NCI-H774 (cell line): ENCODE results near the gene ERFE.

Experiments used
- DNase-seq: peaks from one replicate; lab custom pipeline; 2025; lab: John Stamatoyannopoulos, UW

ERFE gene

DNA sequence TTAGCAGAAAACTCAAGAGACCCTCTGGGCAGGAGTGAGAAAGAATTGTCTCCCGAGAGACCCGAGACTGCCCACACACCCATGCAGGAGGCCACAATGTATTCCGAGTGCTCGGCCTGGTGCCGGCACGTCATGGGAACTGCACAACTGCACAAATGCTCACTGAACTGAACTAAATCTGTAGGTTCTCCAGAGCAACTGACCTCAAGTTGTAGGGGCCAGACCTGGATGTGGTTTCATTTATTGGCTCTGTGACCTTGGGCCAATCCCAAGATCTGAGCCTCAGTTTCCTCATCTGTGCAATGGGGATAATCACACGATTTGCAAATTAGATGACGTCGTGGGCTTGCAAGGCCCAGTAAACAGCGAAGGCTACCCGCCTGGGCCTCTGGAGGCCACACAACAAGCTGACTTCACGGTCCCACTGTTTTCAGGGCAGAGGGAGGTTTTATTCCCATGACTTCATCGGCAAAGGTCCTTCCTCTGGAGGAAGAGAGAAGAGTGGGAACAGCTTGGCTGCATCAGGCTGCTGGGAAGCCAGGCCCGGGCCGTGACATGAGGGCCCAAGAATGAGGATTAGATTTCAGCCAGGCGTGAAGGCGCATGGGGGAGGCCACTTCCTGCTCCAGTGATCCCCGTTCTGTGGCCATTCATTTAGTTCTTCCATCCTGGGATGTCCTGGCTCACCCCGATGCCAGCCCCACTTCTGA, 3.6 kb upstream of the ERFE start:
- DNase-seq = no peak

DNA sequence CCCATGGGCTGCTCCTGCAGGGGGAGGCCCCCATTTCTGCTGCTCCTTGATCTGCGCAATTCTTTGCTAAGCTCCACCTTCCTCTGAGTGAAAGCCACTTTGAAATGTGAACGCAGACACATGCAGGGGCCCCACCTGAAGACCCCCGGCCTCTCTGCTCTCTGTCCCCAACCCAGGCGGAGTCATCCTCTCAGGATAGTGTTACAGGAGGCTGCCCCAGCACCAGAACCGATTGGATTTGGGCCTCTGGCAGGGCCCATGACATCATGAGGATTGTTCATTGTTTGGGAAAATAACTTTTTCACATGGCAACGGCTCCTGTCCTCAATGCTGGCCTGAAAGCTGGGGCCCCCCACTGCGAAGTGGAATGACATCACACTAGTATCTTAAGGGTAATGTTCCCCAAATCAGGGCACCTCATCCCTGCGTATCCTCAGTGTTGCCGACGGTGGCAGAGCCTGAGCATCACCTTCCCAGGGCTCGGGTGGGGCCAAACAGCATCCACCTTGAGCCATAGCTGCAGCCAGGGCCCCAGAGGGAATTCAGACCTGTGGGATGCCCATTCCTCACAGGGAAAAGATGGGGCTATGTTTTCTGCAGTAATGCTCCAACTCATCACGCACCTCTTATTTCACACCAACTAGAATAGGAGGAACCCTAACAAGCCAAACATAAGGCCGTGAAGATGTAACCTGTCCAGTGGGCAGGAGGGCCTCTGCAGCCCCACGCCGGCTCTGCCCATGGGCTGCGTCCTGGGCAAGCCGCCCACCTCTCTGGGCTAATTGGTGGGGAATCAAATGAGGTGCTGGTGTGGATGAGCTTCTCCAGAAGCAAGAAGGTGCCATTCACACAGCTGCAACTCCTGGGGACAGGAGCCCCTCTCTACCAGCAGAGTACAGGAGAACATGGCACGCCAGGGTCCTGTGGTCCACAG, 2.7 kb upstream of the ERFE start:
- no peak for DNase-seq

DNA sequence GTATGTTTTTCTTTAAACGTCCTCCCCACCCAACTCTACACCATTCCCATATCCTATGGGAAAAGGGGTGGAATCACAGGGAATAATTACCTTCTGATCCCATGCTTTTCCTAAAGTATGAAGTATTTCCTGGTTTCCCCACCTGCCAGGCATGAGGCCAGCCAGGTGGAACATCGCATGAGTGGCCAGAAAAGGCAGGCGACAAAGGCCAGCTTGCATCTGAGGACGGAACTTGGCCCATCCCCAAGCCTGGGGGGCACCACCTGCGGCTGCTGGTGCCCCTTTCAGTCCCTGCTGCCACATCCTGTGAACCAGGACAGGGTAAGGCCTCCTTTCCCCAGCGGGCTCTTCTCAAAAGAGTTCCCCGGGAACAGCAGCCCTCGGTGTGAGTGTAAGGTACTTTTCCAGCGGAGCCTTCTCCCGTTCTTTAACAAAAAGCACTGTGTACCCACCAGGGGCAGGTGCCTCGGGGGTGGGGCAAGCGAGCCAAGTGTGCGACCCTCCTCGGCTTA, 1.2 kb upstream of the ERFE start:
- DNase-seq = no peak

DNA sequence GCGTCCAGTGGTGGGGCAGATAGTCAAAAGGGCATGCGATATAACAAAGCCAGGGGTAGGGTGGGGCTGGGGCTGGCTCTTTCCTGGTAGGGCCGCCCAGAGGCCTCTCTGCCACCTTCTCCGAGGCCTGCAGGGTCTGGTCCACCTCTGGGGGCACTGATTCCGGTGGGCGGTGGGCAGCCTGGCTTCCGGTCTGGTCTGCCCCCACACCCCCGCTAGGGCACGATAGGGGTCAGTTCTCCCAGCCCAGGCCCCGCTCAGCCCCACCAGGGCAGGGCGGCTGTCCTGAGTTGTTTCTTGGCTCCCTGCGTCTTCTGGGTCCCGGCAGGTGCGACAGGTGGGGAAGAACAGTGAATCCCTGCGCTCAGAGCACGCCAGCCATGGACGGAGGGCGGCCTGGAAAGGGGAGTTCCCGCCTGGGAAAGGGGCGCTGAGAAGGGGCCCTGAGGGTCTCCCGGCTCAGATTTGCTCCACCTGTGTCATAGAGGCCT, 707 bp upstream of the ERFE start:
- DNase-seq = no peak

DNA sequence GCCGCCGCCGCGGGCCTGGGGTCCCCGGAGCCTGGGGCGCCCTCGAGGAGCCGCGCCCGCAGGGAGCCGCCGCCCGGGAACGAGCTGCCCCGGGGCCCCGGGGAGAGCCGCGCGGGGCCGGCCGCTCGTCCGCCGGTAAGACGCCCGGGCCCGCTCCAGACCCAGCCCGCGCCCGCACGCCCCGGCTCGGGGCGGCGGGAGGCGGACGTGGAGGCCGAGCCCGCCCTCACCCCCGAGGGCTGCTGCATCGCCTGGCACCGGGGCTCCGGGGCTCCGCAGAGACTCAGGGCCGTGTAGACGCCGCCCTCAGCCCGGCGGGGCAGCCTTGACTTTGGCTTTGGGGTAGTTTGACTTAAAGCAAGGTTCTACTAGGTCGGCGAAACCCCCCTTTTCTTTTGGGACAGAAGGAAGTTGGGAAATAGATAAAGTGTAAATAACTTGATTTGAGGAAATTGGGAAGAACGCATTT, 335 bp downstream of the ERFE start:
- DNase-seq = no peak

DNA sequence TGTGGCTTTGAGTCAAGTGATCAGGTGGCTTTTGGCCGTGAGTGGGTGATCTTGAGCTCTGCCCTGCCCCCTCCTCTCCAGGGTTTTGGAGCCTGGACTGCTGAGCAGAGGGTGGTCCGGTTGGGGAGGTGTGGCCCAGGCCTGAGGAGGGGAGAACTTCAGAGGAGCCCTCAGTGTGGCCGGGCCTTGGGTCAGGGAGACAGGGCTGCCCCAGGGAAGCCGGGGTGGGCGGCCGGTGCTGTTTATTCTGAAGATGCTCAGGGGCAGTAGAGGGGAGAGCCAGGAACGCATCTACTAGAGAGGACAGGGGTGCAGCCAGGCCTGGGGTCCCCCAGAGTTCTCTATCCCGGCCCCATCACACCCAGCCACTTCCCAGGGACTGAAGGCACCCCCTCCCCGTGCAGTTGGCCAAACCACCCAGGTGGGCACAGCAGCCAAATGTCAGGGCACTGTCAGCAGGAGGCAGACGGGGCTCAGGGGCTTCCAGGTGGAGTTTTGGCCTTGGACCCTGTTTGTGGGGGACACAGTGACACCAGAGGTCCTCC, 963 bp downstream of the ERFE start:
- DNase-seq = no peak

DNA sequence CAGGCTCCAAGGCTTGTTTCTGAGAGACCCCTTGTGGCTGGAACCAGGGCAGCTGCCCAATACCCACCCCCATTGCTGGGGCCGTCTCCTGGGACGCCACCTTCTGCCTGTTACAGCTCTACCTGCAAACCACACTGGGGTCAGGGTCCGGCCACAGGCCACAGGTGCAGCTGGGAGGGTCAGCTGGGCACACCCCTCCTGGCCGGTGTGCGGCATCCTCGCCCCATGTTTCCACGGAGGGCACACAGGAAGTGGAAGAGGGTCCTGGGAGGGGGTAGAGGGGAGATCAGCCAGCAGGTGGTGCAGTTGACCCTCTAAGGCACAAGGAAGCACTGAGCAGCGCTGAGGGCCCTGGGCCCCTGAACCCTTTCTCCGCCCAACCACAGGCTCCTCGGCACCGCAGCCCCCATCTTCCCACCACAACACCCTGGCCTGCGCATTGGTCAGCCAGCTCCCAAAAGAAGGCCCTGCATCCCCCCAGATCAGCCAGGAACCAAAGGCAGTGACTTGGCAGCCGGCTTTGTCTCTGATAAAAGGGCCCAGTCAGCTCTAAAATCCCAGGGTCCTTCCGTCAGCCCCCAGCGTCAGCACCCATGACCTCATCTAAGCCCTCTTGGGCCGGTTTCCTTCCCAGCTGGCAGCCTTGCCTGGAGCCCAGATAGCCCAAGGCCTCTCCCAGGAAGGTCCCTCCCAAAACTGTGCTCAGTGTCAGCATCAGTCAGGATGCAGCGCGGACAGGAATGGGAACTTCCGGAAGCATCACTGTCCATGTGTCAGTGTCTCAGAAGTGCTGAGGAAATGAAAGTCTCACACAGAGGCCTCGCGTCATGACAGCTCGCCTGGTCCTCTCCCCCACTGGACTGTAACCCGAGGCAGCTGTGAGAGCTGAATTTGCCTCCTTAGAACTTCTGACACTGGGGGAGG, 1.7 kb downstream of the ERFE start:
- no peak for DNase-seq

DNA sequence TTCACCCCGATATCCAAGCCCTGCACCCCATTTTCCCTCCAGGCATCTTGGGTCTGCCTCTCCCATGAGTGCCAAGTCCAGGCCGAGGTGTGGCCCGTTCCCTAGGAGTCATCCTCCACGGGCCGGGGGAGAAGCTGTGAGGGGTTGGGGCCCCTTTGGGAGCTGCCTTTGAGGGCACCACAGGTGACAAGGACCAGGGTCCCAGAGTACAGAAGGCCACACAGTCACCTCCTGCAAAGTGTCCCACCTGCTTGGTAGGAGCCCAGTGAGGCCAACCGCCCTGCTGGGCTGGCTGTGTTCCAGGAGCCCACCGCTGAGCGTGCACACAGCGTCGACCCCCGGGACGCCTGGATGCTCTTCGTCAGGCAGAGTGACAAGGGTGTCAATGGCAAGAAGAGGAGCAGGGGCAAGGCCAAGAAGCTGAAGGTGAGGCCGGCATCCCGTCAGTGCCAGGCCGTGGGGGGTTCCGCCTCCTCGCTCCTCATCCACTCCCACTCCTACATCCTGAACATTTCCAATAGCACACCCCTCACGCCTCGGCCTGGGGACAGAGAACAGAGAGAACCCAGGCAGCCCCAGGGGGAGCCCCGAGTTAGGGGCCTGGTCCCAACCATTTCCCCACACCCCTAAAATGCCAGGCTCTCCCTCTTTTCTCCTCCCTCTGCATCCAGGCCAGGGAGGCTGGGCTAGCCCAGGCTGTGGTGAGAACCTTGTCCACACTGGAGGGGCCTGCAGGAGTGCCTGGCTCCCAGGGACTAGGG, 2.7 kb downstream of the ERFE start:
- no peak for DNase-seq

DNA sequence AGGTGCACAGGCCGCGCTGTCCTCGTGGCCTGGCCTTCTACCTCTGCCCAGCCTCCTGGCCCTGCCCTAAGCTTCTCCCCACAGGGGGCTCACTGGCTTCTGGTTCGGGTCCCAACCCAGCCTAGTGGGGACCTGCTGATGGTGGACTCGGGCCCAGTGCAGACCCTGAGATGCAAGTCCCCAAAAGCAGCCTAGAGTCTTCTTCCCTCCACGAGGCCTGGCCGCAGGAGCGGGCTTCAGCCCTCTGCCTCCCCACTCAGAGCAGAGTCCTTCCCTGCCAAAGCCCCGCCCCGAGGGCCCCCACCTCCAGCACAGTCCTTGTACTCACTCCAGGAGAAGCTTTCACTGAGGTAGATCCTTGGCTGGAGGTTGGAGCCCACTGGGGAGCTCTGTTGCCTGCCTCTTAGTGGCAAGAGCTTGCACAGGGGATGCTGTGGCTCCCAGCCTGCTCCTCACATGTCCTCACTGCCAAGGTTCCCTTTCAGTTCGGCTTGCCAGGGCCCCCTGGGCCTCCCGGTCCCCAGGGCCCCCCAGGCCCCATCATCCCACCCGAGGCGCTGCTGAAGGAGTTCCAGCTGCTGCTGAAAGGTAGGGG, 3.6 kb downstream of the ERFE start:
- no peak for DNase-seq

DNA sequence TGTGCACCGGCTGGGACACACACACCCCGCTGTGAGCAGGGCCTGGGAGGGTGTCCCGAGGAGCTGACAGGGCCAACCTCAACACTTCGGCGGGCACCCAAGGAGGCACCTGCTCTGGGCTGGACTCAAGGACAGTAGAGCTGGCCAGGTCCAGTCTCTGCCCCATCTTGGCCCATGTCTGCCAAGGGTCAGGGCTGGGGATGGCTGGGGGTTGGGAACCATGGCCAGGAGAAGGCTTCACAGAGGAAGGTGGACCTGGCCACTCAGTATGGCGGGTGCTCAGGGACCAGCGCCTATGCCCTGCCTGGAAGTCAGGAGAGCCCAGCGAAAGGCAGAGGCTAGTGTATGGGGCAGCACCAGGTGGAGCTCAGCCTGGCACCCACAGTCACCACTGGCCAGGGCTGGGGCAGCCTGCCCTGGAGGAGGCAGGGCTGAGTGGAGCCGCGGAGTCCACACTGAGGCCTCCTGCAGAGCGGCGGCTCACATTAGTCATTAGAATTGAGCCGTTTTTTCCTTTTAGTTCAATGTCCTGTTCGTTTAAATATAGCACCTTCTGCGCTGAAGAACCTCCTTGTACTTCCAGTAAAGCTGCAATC, 4.2 kb downstream of the ERFE start:
- no peak for DNase-seq

DNA sequence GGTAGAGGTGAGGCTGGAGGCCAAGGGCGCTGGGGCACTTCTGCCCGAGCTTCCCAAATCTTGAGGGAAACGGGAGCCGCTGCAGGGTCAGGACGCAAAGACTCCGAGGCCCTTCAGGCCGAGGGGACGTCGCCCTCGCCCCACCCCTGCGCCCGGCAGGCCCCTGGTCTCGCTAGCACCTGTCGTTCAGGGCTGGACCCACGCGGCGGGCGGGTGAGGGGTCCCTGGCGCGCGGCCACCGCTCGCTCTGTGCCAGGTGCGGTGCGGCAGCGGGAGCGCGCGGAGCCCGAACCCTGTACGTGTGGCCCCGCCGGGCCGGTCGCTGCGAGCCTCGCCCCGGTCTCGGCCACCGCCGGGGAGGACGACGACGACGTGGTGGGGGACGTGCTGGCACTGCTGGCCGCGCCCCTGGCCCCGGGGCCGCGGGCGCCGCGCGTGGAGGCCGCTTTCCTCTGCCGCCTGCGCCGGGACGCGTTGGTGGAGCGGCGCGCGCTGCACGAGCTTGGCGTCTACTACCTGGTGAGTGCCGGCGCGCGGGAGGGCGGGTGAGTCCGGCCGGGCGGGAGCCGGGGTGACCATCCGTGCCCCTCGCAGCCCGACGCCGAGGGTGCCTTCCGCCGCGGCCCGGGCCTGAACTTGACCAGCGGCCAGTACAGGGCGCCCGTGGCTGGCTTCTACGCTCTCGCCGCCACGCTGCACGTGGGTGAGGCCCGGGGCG, 4.9 kb downstream of the ERFE start:
- DNase-seq = no peak

DNA sequence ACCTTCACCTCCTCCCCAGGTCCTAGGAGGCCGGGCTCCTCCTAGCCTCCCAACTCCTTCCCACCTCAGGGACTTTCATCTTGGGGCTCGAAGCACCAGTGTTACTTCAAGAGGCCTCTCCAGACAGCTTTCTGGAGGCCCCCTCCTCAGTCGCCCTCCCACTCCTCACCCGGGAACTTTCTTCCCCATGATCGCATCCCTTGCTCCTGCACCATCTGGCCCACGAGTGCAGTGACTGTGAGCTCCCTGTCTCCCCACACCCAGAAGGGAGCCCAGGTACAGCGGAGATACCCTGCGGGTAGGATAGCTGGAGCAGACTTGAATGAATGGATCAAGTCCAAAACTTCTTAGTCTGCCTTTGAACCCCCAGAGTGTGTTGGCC, 6.1 kb downstream of the ERFE start:
- DNase-seq = no peak

DNA sequence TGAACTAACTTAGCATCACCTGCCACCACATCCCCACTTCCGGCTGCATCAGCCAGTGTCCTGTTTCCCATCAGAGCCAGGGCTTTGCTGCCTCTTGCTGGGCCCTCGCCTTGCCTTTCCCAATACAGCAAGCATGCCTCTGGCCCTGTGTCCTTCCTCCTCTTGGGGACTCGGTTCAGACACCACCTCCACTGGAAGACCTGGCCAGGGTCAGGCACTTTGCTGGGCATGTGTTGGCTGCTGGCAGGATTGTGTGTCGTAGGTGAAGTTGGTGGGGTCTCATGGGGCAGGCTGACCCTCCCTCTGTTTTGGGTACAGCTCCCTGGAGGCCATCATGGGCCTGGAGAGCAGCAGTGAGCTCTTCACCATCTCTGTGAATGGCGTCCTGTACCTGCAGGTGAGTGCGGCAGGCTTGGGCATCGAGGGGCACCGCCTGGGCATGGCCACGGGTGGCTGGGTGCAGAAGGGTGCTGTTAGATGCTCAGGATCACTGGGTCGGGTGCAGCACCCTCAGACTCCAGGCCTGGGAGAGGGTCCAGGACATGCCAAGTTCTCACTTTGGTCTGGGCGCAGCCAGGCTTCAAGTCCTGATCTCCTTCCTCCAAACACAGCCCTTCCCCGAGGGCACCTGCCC, 6.6 kb downstream of the ERFE start:
- DNase-seq = no peak

DNA sequence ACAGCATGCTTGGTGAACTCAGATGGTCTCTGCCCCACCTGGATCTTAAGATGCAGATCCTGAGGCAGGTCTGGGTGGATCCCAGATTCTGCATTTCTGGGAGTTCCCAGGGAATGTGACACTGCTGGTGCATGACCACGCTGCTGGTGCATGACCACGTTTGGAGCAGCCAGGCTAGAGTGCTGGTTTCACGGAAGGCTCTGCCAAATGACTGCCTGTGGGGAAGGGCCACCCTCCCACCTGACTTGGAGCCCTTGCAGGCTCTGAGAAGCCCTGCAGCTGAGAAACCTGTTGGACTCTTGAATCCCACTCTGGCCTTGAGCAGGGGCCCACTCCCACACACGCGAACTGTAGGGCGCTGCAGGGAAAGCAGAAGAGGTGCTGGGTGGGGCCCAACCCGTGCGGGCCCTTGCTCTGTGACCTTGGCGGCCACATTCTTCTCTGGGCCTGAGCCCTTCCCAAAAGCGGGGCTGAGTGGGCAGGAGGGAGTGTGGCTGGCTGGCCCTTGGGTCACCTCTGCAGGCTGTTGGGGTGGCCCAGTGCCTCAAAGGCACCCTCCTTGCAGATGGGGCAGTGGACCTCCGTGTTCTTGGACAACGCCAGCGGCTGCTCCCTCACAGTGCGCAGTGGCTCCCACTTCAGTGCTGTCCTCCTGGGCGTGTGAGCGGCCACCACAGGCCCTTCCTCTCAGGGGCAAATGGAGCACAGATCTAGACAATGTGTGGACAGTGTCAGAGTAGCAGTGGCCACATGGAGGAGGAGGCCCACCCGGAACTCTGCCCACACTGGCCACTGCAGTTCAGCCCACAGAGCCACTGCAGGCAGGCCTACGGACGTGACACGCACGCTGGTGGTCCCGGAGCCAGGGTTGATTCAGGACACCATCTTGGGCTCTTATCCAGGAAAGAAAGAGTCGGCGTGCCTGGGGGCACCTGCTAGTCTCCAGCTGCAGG, 7.9 kb downstream of the ERFE start:
- no peak for DNase-seq

DNA sequence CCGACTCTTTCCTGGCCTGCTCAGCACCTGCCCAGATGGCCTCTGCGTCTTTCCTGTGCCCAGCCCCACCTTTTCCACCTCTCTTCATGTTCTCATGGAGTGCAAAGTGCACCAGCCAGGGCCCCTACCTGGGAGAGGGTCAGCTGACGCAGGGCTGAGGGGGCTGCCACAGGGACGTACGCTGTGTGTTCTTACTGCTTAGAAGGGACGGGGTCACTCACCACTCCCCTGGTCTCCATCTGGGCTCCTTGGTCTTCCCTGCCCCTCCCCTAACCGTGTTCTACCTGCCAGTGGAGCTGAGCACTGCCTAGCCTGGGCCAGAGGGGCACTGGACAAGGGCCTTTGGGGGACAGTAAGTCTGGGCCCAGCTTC, 8.6 kb downstream of the ERFE start:
- DNase-seq = no peak

DNA sequence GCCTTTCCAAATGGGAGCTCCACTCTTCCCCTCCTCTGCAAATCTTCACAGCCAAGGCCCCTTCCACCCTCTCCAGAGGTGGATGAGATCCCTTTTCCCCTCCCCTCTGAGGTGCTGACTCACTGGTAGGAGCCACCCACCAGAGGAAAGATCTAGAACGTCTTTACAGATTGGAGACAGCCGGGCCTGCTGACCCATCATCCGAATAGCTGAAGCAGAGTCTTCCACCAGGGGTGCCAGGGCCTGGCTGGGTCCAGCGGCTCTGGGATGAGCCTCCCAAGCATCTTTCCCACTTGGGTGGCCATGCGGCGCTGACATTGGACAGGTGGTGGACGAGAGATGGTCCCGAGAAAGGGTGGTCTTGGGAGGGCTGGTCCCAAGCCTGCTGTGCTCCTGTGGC, 9.0 kb downstream of the ERFE start:
- DNase-seq = no peak

DNA sequence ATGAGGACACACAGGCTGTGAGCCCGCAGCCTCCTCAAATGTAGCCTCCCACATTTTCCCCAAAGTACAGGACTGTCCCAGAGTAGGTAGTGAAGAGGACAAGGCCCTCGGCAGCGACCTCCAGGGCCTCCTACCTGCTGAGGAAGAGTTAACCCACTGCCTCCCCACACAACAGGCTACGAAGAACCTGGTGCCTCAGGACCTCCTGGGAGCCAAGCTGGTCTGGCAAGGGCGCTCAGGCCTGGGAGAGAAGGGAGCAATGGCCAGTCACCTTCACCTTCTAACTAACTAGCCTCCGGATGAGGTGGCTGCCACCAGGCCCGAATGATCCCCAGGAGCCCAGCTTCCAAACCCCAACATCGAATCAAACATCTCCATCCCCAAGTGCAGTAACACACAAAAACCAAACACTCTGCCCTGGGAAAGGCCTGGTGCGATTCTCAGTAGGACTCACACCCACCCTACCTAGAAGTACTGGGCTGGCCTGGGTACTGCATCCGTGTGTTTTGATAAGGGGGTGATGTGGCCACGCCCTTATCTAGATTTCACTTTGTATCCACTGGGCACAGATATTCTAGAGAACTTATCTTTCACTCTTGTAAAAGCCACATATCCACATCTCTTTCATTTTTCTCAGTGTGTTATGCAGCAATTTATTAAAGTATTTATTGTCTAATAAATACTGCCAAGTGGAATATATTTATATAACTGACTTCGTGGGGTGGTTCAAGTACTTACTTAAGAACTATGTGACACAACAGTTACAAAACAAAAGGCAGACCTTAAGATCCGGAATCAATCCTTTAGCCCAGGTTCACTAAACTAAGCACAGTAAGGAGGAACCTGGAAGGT, 9.7 kb downstream of the ERFE start:
- DNase-seq = no peak
